LHCN-M2 (cell line): Measurements from ENCODE around the gene FKBP1B. TPM values are rescaled to one million over a fixed set of nuclear protein-coding genes. Genes with fewer than 3 reads are reported as not detected.
A peak's percentile ranks its signal among the peaks of the same experiment; 100 is the strongest.
"Not testable (repeated sequence)": the region's sequence is repeated elsewhere in the genome, so short reads cannot be mapped to it uniquely, and the experiment has no call there.

Experiments used
- DNase-seq: peaks from one replicate; pipeline ENCODE4 v3.0.0-alpha.2; 2012; ENCODE audit warnings: low read depth
- total RNA-seq: library from RNA; depleted of rRNA; stranded (reverse); fragments of >200 nt; gene quantifications from 2 replicates; pipeline ENCODE4 v1.2.3, GENCODE V29; 2014; rRNA removed

The FKBP1B gene
- total RNA-seq, 1 experiment from 2014 or later, result 9.3 TPM

DNA sequence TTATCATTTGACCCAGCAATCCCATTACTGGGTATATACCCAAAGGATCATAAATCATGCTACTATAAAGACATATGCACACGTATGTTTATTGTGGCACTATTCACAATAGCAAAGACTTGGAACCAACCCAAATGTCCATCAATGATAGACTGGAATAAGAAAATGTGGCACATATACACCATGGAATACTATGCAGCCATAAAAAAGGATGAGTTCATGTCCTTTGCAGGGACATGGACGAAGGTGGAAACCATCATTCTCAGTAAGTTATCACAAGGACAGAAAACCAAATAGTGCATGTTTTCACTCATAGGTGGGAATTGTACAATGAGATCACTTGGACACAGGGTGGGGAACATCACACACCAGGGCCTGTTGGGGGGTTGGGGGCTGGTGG is 51.2 kb downstream of the FKBP1B start:
- not testable (repeated sequence) for DNase-seq

DNA sequence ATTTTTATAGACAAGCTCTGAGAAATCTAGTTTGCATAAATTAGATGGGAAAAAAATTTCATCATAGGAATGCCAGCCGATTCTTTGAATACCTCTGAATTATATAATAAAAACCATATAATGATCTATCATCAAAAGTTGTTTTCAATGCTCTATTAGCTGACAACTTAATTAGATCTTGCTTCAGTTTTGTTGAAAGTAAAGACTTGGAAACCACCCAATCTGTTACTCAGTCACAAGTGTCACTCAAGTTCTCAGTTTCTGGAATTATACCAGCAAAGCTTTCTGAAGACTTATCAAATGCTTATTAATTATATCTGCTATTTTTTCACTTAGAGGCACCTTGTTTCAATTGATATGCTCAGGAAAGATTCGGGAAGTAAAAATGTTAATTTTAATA is 52.5 kb downstream of the FKBP1B start:
- no peak for DNase-seq

DNA sequence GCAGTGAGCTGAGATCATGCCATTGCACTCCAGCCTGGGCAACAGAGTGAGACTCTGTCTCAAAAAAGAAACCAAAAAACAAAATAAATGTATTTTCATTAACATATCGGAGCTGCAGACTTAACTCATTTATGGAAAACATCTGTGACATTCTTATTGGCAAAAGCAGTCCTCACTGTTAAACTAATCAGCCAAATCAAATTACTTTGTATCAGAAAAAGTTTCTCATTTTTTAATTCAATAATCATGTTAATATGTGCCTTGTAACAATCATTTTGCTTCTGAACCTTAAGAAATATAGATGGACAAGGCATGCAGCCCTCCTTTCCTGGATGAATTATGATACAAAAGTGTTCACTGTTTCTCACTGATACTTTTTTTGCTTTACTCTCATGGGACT is 53.1 kb downstream of the FKBP1B start:
- no peak for DNase-seq

DNA sequence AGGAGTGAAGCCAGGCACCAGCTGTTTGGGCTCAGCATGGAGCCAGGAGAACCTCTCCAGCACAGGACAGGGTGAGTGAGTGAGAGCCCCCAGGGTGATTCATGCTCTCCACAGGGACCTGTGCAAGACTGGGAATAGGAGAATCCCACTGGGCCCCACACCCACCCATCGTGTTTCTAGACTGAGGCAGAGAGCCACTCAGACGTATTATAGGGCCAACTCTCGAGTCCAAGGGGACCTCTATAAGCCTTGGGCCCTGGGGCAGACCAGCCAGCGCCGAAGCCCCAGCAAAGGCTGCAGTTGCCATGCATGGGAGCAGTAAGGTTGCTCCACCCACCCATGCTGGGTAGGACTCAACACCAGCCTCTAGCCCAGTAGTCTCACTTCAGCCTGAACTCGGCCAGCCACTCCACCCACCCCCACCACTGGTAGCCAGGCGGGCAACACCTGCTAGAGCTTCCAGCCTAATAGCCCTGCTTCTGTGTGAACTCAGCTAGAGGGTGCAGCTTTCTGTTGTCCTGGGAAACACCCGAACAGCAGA is 54.6 kb downstream of the FKBP1B start:
- no peak for DNase-seq

DNA sequence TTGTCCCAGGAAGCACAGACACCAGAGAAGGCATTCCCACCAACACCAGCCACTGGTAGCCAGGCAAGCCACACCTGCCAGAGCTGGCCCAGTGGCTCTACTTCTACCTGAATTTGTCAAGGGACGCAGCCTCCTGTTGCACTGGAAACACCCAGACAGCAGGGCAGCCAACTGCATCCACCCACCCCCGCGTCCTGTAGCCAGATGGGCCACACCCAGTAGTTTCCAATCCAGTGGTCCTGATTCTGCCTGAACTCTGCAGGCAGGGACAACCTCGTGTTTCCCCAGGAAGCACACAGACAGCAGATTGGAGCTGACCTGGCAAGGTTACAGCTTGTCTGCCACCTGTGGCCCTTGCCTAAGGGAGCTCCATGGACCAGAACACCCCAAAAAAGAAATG is 55.4 kb downstream of the FKBP1B start:
- no peak for DNase-seq

DNA sequence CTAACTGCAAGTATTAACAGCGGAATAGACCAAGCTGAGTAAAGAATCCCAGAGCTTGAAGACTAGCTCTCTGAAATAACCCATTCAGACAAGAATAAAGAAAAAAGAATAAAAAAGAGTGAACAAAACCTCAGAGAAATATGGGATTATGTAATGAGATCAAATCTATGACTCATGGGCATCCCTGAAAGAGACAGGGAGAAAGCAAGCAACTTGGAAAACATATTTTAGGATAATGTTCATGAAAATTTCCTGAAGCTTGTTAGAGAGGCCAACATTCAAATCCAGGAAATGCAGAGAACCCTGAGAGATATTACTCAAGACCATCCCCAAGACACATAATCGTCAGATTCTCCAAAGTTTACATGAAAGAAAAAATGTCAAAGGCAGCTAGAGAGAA is 56.3 kb downstream of the FKBP1B start:
- DNase-seq, result peak; percentile 25

DNA sequence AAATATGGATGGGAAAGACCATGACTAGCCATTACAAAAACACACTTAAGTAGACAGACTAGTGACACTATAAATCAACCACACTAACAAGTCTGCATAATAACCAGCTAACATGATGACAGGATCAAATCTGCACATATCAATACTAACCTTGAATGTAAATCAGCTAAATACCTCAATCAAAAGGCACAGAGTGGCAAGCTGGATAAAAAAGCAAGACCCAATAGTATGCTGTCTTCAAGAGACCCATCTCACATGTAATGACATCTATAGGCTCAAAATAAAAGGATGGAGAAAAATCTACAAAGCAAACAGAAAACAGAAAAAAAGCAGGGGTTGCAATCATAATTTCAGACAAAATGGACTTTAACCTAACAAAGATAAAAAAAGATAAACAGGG is 57.2 kb downstream of the FKBP1B start:
- no peak for DNase-seq

DNA sequence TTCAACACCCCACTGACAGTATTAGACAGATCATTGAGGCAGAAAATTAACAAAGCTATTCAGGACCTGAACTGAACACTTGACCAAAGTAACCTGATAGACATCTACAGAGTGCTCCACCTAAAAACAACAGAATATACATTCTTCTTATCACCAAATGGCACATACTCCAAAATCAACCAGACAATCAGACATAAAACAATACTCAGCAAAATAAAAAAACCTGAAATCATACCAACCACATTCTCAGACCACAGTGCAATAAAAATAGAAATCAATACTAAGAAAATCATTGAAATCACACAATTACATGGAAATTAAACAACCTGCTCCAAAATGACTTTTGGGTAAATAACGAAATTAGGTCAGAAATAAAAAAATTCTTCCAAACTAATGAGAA is 57.8 kb downstream of the FKBP1B start:
- no peak for DNase-seq

DNA sequence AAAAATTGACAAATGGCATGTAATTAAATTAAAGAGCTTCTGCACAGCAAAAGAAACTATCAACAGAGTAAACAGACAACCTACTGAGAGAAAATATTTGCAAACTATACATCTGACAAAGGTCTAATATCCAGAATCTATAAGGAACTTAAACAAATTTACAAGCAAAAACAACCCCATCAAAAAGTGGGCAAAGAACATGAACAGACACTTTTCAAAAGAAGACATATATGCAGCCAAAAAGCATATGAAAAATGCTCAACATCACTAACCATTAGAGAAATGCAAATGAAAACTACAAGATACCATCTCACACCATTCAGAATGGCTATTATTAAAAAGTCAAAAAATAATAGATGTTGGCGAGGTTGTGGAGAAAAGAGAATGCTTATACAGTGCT is 59.9 kb downstream of the FKBP1B start:
- DNase-seq, result not testable (repeated sequence)

DNA sequence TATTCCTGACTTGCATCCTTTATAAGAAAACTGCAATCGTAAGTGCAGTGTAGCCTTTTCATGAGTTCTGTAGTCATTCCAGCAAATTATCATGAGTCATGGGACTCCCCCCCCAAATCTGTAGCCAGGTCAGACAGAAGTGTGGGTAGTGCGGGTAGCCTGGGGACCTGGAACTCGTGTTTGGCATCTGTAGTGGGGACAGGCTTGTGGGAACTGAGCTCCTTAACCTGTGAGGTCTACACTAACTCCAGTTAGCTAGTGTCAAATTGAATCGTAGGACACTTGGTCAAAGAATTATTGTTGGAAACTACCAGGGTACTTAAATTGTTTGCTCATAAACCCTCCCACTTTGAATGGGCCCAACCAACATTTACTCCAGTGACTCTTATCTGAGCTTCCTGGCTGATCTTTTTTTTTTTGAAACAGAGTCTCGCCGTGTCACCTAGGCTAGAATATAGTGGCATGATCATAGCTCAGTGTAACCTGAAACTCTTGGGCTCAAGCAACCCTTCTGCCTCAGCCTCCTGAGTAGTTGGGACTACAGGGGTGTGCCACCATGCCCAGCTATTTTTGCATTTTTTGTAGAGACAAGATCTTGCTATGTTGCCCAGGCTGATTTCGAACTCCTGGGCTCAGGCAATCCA is 61.2 kb downstream of the FKBP1B start:
- DNase-seq, result no peak

DNA sequence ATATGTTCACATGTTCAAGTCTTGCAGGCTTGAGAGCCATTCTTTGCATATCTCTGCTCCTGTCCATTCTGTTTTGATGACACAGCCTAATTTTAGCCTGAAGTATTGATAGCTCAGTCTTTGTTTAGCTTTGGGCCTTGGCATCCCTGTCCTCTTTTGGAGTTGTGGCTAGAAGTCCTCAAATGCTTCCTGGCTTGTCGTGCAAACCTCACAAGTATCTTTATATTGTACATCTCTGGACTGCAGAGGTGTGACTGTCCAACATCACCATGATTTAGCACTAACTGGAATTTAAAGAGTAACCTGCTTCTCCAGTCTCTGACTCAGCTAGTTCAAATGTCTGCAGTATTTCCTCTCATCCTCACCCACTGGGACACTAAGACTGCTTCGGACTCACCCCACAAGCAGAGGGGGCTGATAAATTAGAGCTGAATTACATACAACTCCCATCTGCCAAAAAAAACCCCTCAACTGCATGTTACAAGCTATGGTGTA is 61.9 kb downstream of the FKBP1B start:
- no peak for DNase-seq

Other genes with a start within 250 kb of the FKBP1B start
- 5.8 and 6.4 TPM in 2 replicates for gene ATAD2B, start 122.6 kb upstream of the FKBP1B start, total RNA-seq
- gene UBXN2A, start 109.3 kb upstream of the FKBP1B start, total RNA-seq, result 16.7 and 19.3 TPM in 2 replicates
- 0.51 TPM in 1 of 2 replicates, not detected in the other for gene MFSD2B, start 39.7 kb upstream of the FKBP1B start, total RNA-seq
- gene WDCP, start 2.4 kb upstream of the FKBP1B start, total RNA-seq, result 12.3 and 14.3 TPM in 2 replicates
- gene SF3B6, start 26.6 kb downstream of the FKBP1B start, total RNA-seq, result 130 and 144 TPM in 2 replicates
- 101 and 119 TPM in 2 replicates for gene TP53I3, start 35.1 kb downstream of the FKBP1B start, total RNA-seq
- gene PFN4, start 73.6 kb downstream of the FKBP1B start, total RNA-seq, result 0.63 and 1.7 TPM in 2 replicates
- 1.9 and 5.6 TPM in 2 replicates for gene FAM228B, start 73.7 kb downstream of the FKBP1B start, total RNA-seq
- gene FAM228A, start 125.3 kb downstream of the FKBP1B start, total RNA-seq, result not detected in 2 replicates